Type B pancreatic cell (in vitro differentiated cells): ENCODE results near the gene ALDH1A3. TPM values are rescaled to one million over a fixed set of nuclear protein-coding genes. Genes with fewer than 3 reads are reported as not detected.

ENCODE experiments used
- DNase-seq: peaks from one replicate; pipeline ENCODE4 v3.0.0; 2021; ENCODE audit warnings: mixed read lengths; ENCODE audit not compliant: unreplicated experiment; ENCODE audit errors: extremely low spot score
- H3K27ac Mint-ChIP-seq: 2 replicates; pipeline ENCODE4 v1.8.0; 2021; ENCODE audit warnings: mild to moderate bottlenecking, mixed read lengths
- H3K27me3 Mint-ChIP-seq: 2 replicates; pipeline ENCODE4 v1.8.0; 2021; ENCODE audit warnings: mixed read lengths
- H3K36me3 Mint-ChIP-seq: 2 replicates; pipeline ENCODE4 v1.8.0; 2021; ENCODE audit warnings: mixed read lengths
- H3K4me1 Mint-ChIP-seq: one replicate; pipeline ENCODE4 v1.8.0; 2021; ENCODE audit warnings: mixed read lengths; ENCODE audit not compliant: unreplicated experiment
- H3K4me3 Mint-ChIP-seq: 2 replicates; pipeline ENCODE4 v1.8.0; 2021; ENCODE audit warnings: mild to moderate bottlenecking, mixed read lengths
- H3K9me3 Mint-ChIP-seq: 2 replicates; pipeline ENCODE4 v1.8.0; 2021; ENCODE audit warnings: mixed read lengths
- CTCF ChIP-seq: fragments of 200-600 bp; sonication (generic); conservative IDR thresholded peaks from 2 replicates; pipeline ENCODE4 v1.5.0; 2021; ENCODE audit warnings: antibody characterized with exemption, mild to moderate bottlenecking
- total RNA-seq: library from RNA; stranded (reverse); gene quantifications from 2 replicates; pipeline ENCODE4 v1.2.1, GENCODE V29; 2021; ENCODE audit warnings: low replicate concordance

The ALDH1A3 gene
- total RNA-seq, 1 donor from 2014 or later, result 13.0 TPM

- DNase-seq, result no peak
- H3K27ac Mint-ChIP-seq, result no peak overlapping the region
- H3K9me3 Mint-ChIP-seq, result peaks cover 5% of the 10 kb centered on the region
- H3K4me3 Mint-ChIP-seq, result no peak overlapping the region
- no peaks in the 10 kb centered on the region for H3K36me3 Mint-ChIP-seq
- no peak for TF ChIP-seq CTCF
- peaks cover 32% of the 10 kb centered on the region for H3K4me1 Mint-ChIP-seq
- peaks cover 19% of the 10 kb centered on the region for H3K27me3 Mint-ChIP-seq
Measured at GRCh38 chr15:100861511-100861991, 18.1 kb upstream of the ALDH1A3 start.

- Mint-ChIP-seq H3K27me3 (peaks cover 19% of the 10 kb centered on the region), H3K36me3 (no peaks in the 10 kb centered on the region), H3K27ac (no peak overlapping the region), H3K4me1 (peaks cover 27% of the 10 kb centered on the region), H3K9me3 (peaks cover 5% of the 10 kb centered on the region), H3K4me3 (no peak overlapping the region)
- no peak for DNase-seq
- no peak for TF ChIP-seq CTCF
Measured at GRCh38 chr15:100862162-100862561, 17.5 kb upstream of the ALDH1A3 start.

- Mint-ChIP-seq H3K4me1 (peaks cover 20% of the 10 kb centered on the region), H3K27me3 (peaks cover 19% of the 10 kb centered on the region), H3K36me3 (no peaks in the 10 kb centered on the region), H3K27ac (no peak overlapping the region), H3K9me3 (peaks cover 5% of the 10 kb centered on the region), H3K4me3 (no peak overlapping the region)
- no peak for DNase-seq
- TF ChIP-seq CTCF, result no peak
Measured at GRCh38 chr15:100863075-100863795, 16.4 kb upstream of the ALDH1A3 start.

GRCh38 chr15:100863796-100864267 is 15.8 kb upstream of the ALDH1A3 start:
- Mint-ChIP-seq H3K27ac (no peak overlapping the region), H3K36me3 (no peaks in the 10 kb centered on the region), H3K4me3 (no peak overlapping the region), H3K27me3 (peaks cover 19% of the 10 kb centered on the region), H3K4me1 (peaks cover 17% of the 10 kb centered on the region), H3K9me3 (peaks cover 5% of the 10 kb centered on the region)
- TF ChIP-seq CTCF, result no peak
- no peak for DNase-seq

- no peak overlapping the region for H3K27ac Mint-ChIP-seq
- peaks cover 19% of the 10 kb centered on the region for H3K27me3 Mint-ChIP-seq
- no peak overlapping the region for H3K4me3 Mint-ChIP-seq
- peaks cover 28% of the 10 kb centered on the region for H3K4me1 Mint-ChIP-seq
- peaks cover 6% of the 10 kb centered on the region for H3K9me3 Mint-ChIP-seq
- TF ChIP-seq CTCF, result no peak
- no peak for DNase-seq
- H3K36me3 Mint-ChIP-seq, result no peaks in the 10 kb centered on the region
Measured at GRCh38 chr15:100866386-100867330, 13.0 kb upstream of the ALDH1A3 start.
